T-helper 2 cell treated with Interferon-gamma antibody and Interleukin-4, amounts not matched to agents 5 μg/mL and 100 μg/mL, for 36 hours (primary cell): ENCODE measurements around the gene ARHGAP36.

Source experiments
- DNase-seq: peaks from one replicate; pipeline ENCODE4 v3.0.0; 2021; ENCODE audit warnings: low spot score
- H3K27ac Mint-ChIP-seq: one replicate; pipeline ENCODE4 v1.8.0; 2021; ENCODE audit warnings: mild to moderate bottlenecking, mixed read lengths
- H3K27me3 Mint-ChIP-seq: one replicate; pipeline ENCODE4 v1.8.0; 2021; ENCODE audit warnings: low read depth, mixed read lengths
- H3K36me3 Mint-ChIP-seq: one replicate; pipeline ENCODE4 v1.8.0; 2021; ENCODE audit warnings: low read depth, mixed read lengths
- H3K4me1 Mint-ChIP-seq: one replicate; pipeline ENCODE4 v1.8.0; 2021; ENCODE audit warnings: low read depth, mixed read lengths
- H3K4me3 Mint-ChIP-seq: one replicate; pipeline ENCODE4 v1.8.0; 2022; ENCODE audit warnings: mild to moderate bottlenecking, moderate library complexity, mixed read lengths
- H3K9me3 Mint-ChIP-seq: one replicate; pipeline ENCODE4 v1.8.0; 2021; ENCODE audit warnings: mixed read lengths

Gene ARHGAP36

GRCh38 chrX:131136776-131137175, 78.6 kb downstream of the ARHGAP36 start:
- DNase-seq = no peak
- Mint-ChIP-seq H3K4me3 (no peak overlapping the region), H3K9me3 (no peaks in the 10 kb centered on the region), H3K27me3 (no peaks in the 10 kb centered on the region), H3K4me1 (no peaks in the 10 kb centered on the region), H3K27ac (no peak overlapping the region), H3K36me3 (no peaks in the 10 kb centered on the region)

- no peak for DNase-seq
- Mint-ChIP-seq H3K36me3 (no peaks in the 10 kb centered on the region), H3K4me3 (no peak overlapping the region), H3K27me3 (no peaks in the 10 kb centered on the region), H3K27ac (no peak overlapping the region), H3K9me3 (no peaks in the 10 kb centered on the region), H3K4me1 (no peaks in the 10 kb centered on the region)
These were observed 80.9 kb downstream of the ARHGAP36 start for GRCh38 chrX:131139072-131139471.
